Peyer's patch (tissue), 4 donors: ENCODE results near the gene NPB.

ENCODE experiments used
- CTCF ChIP-seq, 6 experiments: fragments of 450-650 bp in 4 of 6; fragments of 200-600 bp in 2 of 6; sonication (generic) in 1 of 6; IDR thresholded peaks; one replicate each; pipeline ENCODE4 v1.5.1; 2017 to 2019; ENCODE audit warnings: antibody characterized with exemption in 6 of 6, mild to moderate bottlenecking in 3 of 6, moderate library complexity in 1 of 6
- POLR2A ChIP-seq, 2 donors: fragments of 450-650 bp; IDR thresholded peaks; one replicate each; pipeline ENCODE4 v1.5.1; 2017; ENCODE audit warnings: antibody characterized with exemption in 2 of 2, mild to moderate bottlenecking in 2 of 2, moderate library complexity in 2 of 2

DNA sequence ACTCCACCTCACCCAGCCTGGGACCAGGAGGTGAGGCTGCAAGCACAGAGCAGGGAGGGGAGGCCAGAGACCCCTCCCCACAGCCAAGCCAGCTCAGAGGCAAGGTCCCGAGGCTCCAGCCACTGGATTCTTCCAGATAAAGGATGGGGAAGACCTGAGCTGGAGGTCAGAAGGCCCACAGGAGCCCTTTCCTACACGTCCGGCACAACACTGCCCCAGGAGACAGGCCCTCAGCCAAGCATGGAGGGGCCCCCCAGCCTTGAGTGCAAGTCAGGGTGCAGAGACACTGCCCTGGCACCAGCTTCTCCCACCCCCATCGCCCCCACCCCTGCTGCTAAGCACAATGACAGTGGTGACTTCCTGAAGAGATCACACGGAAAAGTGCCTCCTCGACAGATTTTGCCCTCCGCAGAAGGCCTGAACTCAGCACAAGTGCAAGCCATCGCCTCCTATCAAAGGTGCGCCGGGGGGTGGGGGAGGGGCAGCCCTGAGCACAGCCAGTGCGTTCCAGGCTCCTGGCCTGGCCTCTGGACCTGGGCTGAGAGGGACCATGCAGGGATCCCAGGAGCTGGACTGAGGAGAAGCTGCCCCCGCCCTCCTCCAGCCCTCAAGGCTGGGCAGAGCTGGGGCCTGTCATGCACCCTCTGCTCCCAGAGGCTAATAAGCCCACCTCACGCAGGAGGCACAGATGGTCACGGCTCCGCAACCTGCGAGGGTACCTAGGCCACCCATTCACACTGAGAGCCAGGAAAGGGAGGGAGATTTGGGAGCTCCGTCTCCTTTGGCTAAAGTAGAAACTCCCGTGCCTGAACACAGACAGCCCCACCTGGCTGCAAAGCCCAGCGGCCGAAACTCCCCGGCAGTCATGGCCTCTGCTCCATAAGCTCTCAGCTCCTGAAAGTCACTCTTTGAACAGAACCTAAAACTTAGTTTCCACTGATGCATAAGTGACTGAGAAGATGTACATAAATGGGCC, 22.8 kb downstream of the NPB start:
- TF ChIP-seq CTCF (IDR thresholded peaks at IDR 0.05) (no peak), POLR2A (IDR thresholded peaks at IDR 0.05) (no peak)
